SK-N-SH (cell line): Measurements from ENCODE around the gene PRDM8.

Experiments used
- EP300 ChIP-seq, 2 experiments: IDR thresholded peaks; 2 replicates each; pipeline versions ENCODE4 v1.4.0 to v1.6.1; 2012; ENCODE audit warnings: borderline replicate concordance in 1 of 2, low read depth in 1 of 2, low read length in 1 of 2
- EZH2phosphoT487 ChIP-seq: fragments of 200-600 bp; sonication (generic); IDR thresholded peaks from 2 replicates; pipeline ENCODE4 v1.6.1; 2017; ENCODE audit warnings: low read depth, mixed run types, mild to moderate bottlenecking, antibody characterized with exemption, moderate library complexity, borderline replicate concordance
- GATA2 ChIP-seq: sonication (generic); formaldehyde crosslinking; IDR thresholded peaks from 2 replicates; pipeline ENCODE4 v1.5.0; 2020; ENCODE audit warnings: mild to moderate bottlenecking, missing genetic modification reagents
- POLR2AphosphoS5 ChIP-seq: IDR thresholded peaks from 2 replicates; pipeline ENCODE4 v1.6.1; 2012; ENCODE audit warnings: low read depth, low read length
- SIN3A ChIP-seq: IDR thresholded peaks from 2 replicates; pipeline ENCODE4 v1.6.1; 2012; ENCODE audit warnings: low read depth, mild to moderate bottlenecking, low read length, moderate library complexity, borderline replicate concordance
- SMC3 ChIP-seq: IDR thresholded peaks from 2 replicates; pipeline ENCODE4 v1.6.1; 2012; ENCODE audit warnings: low read depth, low read length, improper control_type of control experiment
- TF ChIP-seq, protein P1 (sequence below): fragments of 200-600 bp; sonication (generic); IDR thresholded peaks from 2 replicates; pipeline ENCODE4 v1.6.1; 2017; ENCODE audit warnings: antibody characterized with exemption, mild to moderate bottlenecking, moderate library complexity

DNA sequence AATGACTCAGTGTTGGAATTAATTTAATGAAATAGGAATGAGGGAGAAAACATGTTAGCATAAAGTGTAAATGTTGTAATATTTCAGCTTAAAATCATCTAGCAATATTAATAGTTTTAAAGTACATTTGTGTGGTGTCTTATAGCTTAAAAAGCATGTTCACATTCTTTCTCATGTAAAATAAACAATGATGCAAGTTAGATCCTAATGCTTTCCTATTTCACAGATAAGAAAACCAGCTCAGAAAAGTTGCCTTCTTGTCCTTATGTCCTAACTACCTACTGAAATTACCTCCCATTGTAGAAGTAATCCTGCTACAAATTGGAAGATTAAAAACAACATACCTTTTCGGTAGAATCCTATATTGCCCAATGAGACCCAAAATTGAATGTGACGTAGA is 40.9 kb upstream of the PRDM8 start:
- no peak for TF ChIP-seq SMC3
- no peak for TF ChIP-seq EP300 (IDR thresholded peaks at IDR 0.05; ENCODE audit: borderline replicate concordance in 1 of 2, low read depth in 1 of 2, low read length in 1 of 2)
- TF ChIP-seq, protein P1, sequence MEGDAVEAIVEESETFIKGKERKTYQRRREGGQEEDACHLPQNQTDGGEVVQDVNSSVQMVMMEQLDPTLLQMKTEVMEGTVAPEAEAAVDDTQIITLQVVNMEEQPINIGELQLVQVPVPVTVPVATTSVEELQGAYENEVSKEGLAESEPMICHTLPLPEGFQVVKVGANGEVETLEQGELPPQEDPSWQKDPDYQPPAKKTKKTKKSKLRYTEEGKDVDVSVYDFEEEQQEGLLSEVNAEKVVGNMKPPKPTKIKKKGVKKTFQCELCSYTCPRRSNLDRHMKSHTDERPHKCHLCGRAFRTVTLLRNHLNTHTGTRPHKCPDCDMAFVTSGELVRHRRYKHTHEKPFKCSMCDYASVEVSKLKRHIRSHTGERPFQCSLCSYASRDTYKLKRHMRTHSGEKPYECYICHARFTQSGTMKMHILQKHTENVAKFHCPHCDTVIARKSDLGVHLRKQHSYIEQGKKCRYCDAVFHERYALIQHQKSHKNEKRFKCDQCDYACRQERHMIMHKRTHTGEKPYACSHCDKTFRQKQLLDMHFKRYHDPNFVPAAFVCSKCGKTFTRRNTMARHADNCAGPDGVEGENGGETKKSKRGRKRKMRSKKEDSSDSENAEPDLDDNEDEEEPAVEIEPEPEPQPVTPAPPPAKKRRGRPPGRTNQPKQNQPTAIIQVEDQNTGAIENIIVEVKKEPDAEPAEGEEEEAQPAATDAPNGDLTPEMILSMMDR, result no peak
- TF ChIP-seq POLR2AphosphoS5, result no peak
- no peak for TF ChIP-seq SIN3A
- TF ChIP-seq EZH2phosphoT487, result no peak
- no peak for TF ChIP-seq GATA2 (CRISPR knock-in tag)
